Colonic mucosa (tissue), 4 donors: ENCODE results near the gene FBXO21. TPM values are rescaled to one million over a fixed set of nuclear protein-coding genes. Genes with fewer than 3 reads are reported as not detected.

Experiments
- DNase-seq: peaks from one replicate; pipeline ENCODE4 v3.0.0-alpha.2; 2020
- H3K27ac ChIP-seq: fragments of 200-600 bp; one replicate; pipeline ENCODE4 v1.8.0; 2021
- H3K27me3 ChIP-seq: fragments of 200-600 bp; one replicate; pipeline ENCODE4 v1.8.0; 2021
- H3K36me3 ChIP-seq: fragments of 200-600 bp; one replicate; pipeline ENCODE4 v1.8.0; 2021
- H3K4me1 ChIP-seq: fragments of 200-600 bp; one replicate; pipeline ENCODE4 v1.8.0; 2021; ENCODE audit warnings: mild to moderate bottlenecking
- H3K4me3 ChIP-seq: fragments of 200-600 bp; one replicate; pipeline ENCODE4 v1.8.0; 2021
- H3K9ac ChIP-seq, 2 donors: one replicate each; pipeline ENCODE4 v1.7.0; 2013; ENCODE audit warnings: control low read depth in 2 of 2, low read depth in 2 of 2, low read length in 2 of 2
- H3K9me3 ChIP-seq: fragments of 200-600 bp; one replicate; pipeline ENCODE4 v1.8.0; 2021
- intact Hi-C: fragments of 100-400 bp; cut with DNase I; formaldehyde crosslinking; loops from one replicate; pipeline ENCODE4 v1.14.1; 2022
- total RNA-seq, 2 donors: library from RNA; stranded (reverse); fragmentation: NEBNext Ultra II Directional in 1 of 2; extraction: Animal tissue kit (Norgen Biotek cat#: 25700) in 1 of 2; gene quantifications; one replicate each; pipeline ENCODE4 v1.2.1, GENCODE V29; 2021
- TF ChIP-seq, protein P1 (sequence below): fragments of 200-600 bp; IDR thresholded peaks from one replicate; pipeline ENCODE4 v1.8.0; 2022; ENCODE audit warnings: antibody characterized with exemption, mild to moderate bottlenecking
- donor health status: healthy.
- donor health status: DM: no; HTN: no; CAD: no.
- donor health status: DM: no; HTN: no; CAD: no.

FBXO21 gene
- total RNA-seq, 2 donors from 2014 or later, result 34.5 to 34.7 TPM

DNA sequence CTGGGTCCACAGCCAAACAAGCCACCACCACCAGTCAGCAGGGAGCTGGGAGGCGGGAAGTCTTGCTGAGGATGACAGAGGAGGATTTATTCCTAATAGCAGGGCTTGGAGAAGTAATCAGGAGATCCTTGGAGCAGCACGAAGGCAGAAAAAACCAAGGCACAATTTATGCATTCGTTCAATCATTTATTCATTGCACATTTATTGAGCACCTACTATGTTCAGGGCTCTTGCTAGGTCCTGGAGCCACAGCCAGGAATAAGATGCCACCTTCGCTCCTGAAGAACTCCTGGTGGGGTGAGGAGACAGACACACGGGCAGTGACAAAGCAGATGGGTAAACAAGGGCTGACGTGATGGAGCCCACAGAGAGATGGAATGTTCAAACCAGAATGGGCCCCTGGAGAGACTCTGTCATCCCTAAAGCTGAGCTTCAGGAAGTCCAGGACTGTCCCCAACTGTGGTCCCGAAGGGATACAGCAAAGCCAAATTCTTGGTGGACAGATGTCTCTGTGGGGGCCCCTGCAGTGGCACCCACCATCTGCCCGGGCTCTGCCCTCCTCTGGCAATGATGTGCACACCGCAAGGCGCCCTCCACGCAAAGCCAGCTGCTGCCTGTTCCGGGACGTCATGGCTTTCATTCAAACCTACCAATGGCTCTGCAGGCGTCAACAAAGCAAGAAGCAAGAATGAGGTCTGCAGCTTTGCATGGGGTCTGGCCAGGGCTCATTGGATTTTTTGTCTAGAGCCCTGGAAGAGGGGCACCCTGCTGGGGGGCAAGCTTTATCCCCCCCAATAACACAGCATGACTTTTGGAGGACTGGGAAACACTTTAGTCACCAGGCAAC, 88.1 kb downstream of the FBXO21 start:
- Histone ChIP-seq H3K27ac (no peak overlapping the region), H3K9me3 (no peaks in the 10 kb centered on the region), H3K36me3 (no peaks in the 10 kb centered on the region), H3K4me3 (no peak overlapping the region), H3K27me3 (peaks cover 31% of the 10 kb centered on the region), H3K9ac (no peak overlapping the region), H3K4me1 (peaks cover 3% of the 10 kb centered on the region)
- TF ChIP-seq, protein P1, sequence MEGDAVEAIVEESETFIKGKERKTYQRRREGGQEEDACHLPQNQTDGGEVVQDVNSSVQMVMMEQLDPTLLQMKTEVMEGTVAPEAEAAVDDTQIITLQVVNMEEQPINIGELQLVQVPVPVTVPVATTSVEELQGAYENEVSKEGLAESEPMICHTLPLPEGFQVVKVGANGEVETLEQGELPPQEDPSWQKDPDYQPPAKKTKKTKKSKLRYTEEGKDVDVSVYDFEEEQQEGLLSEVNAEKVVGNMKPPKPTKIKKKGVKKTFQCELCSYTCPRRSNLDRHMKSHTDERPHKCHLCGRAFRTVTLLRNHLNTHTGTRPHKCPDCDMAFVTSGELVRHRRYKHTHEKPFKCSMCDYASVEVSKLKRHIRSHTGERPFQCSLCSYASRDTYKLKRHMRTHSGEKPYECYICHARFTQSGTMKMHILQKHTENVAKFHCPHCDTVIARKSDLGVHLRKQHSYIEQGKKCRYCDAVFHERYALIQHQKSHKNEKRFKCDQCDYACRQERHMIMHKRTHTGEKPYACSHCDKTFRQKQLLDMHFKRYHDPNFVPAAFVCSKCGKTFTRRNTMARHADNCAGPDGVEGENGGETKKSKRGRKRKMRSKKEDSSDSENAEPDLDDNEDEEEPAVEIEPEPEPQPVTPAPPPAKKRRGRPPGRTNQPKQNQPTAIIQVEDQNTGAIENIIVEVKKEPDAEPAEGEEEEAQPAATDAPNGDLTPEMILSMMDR, result no peak
- no peak for DNase-seq
- intact Hi-C loops, result no loop called here

DNA sequence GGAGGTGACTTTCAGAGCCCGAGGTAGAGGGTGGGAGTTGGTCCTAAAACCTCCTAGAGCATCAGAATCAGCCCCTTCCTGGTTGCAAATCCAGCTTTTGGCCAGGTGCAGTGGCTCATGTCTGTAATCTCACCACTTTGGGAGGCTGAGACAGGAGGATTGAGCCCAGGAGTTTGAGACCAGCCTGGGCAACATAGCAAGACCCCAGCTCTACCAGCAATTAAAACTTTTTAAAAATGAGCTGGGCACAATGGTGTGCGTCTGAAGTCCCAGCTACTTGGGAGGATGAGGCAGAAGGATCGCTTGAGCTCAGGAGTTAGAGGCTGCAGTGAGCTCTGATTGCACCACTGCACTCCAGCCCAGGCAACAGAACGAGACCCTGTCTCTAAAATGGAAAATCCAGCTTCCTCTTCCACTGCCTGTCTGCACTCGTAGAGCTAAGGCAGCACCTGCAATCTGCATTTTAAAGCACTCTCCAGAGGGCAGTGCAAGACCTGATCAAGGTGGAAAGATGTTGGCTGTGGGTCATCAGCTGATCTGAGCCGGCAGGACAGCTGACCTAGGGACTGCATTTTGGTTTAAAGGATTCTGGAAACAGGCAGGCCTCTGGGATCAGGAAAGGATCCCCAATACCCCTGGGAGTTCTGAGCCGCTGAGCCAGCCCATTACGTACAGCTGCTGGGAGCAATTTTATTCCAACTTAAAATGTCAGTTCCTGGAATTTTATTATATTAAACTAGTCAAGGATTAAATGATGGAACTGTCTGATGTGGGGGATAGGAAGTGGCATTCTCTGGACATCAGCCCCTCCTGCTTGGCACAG, 89.2 kb downstream of the FBXO21 start:
- H3K9me3 ChIP-seq, result no peaks in the 10 kb centered on the region
- H3K4me3 ChIP-seq, result no peak overlapping the region
- no peak overlapping the region for H3K9ac ChIP-seq
- intact Hi-C loops, result no loop called here
- TF ChIP-seq, protein P1, result no peak
- no peaks in the 10 kb centered on the region for H3K36me3 ChIP-seq
- peaks cover 31% of the 10 kb centered on the region for H3K27me3 ChIP-seq
- no peak for DNase-seq
- peaks cover 3% of the 10 kb centered on the region for H3K4me1 ChIP-seq
- no peak overlapping the region for H3K27ac ChIP-seq

DNA sequence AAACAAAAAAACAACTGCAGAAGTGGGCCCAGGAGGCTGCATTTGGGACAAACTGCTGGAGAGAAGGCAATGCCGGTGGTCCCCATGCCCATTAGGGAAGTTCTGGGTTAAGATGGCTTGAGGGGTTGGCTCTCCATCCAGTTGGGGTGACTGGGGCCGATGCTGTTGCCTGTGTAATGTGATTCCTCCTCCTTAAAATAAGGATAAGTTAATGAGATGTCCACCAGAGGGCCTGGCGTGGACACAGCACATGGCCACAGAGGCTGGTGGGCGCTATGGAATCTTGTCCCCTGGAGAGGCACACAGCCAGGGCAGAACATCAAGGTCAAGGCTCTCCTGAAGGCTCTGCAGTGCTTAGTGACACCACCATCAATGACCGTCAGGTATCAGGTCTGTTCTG, 90.0 kb downstream of the FBXO21 start:
- DNase-seq, result no peak
- Histone ChIP-seq H3K4me1 (peaks cover 3% of the 10 kb centered on the region), H3K27me3 (peaks cover 31% of the 10 kb centered on the region), H3K4me3 (no peak overlapping the region), H3K27ac (no peak overlapping the region), H3K9me3 (no peaks in the 10 kb centered on the region), H3K9ac (no peak overlapping the region), H3K36me3 (no peaks in the 10 kb centered on the region)
- TF ChIP-seq, protein P1, result no peak
- intact Hi-C loops, result no loop called here

DNA sequence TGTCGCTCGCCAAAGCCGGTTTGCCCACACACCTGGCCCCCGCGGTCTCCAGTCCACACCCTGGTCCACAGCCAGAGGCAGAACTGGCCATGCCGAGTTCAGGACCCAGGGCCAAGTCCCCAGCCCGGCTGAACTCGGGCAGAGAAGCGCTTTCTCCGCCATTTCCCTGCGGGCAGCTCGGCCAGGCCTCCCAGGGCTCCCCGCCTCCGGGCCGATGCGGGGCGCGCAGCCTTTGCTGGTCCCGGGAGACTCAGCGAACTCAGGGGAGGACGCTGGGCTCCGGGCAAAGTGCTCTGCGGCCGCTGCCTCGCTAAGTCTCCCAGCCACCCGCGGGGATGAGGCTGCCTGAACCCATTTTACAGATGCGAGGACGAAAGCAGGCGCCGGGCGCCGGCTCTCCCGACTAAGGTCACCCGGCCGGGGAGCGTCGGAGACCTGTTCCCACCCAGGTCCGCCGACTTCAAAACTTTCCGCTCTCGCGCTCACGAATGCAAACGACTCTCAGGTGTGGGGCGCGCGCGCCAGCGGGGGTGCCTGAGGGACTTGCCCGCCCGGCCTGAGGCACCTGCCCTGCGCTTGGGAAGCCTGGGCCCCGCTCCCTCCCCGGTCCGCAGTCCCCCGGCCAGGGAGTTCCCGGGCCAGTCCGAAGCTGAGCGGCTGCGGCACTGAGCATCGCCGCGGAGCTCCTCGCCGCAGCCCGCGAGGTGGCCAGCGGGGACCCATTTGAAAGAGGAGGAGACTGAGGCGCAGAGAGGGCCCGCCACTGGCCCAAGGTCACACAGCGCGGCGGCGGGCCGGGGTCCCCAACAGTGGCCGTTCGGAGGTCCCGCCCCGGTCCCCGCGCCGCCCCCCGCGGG, 91.7 kb downstream of the FBXO21 start:
- no peak for DNase-seq
- H3K36me3 ChIP-seq, result no peaks in the 10 kb centered on the region
- H3K9ac ChIP-seq, result peak overlapping the region in 1 of 2 donors; percentile 43
- H3K9me3 ChIP-seq, result no peaks in the 10 kb centered on the region
- intact Hi-C loops, result no loop called here
- H3K4me3 ChIP-seq, result peak overlapping the region; percentile 53
- TF ChIP-seq, protein P1, result no peak
- H3K27me3 ChIP-seq, result peaks cover 31% of the 10 kb centered on the region
- H3K27ac ChIP-seq, result no peak overlapping the region
- H3K4me1 ChIP-seq, result peaks cover 3% of the 10 kb centered on the region

DNA sequence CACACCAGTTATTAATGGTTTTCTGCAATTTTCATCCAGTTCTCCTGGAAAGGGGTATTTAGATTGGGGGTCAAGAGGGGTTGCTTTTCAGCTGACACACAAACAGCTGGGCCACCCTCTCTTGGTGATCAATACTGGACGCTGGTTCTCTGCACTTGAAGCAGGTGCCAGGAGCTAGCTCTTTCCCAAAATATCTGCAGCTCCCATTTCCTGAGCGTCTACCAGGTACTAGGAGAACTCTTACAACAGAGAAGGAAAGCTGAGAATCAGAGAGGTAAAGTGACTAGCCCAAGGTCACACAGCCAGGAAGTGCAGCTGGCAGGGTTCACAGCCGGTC, 92.3 kb downstream of the FBXO21 start:
- Histone ChIP-seq H3K4me3 (peak overlapping the region; percentile 53), H3K27ac (no peak overlapping the region), H3K9ac (peak overlapping the region in 1 of 2 donors; percentile 43), H3K4me1 (peaks cover 3% of the 10 kb centered on the region), H3K27me3 (peaks cover 31% of the 10 kb centered on the region), H3K36me3 (no peaks in the 10 kb centered on the region), H3K9me3 (no peaks in the 10 kb centered on the region)
- TF ChIP-seq, protein P1, result no peak
- DNase-seq, result no peak
- intact Hi-C loops, result no loop called here
